HepG2 (cell line): ENCODE data around the gene HNRNPF. TPM values are rescaled to one million over a fixed set of nuclear protein-coding genes. Genes with fewer than 3 reads are reported as not detected.
A peak's percentile ranks its signal among the peaks of the same experiment; 100 is the strongest.

Source experiments
- ATF5 ChIP-seq: sonication (generic); formaldehyde crosslinking; IDR thresholded peaks from 2 replicates; pipeline ENCODE4 v1.4.0; 2020; ENCODE audit warnings: mild to moderate bottlenecking, low read depth, missing genetic modification reagents
- BRD4 ChIP-seq: sonication (generic); formaldehyde crosslinking; IDR thresholded peaks from 2 replicates; pipeline ENCODE4 v1.4.0; 2020; ENCODE audit warnings: missing genetic modification reagents
- CTCF ChIP-seq: sonication (generic); formaldehyde crosslinking; IDR thresholded peaks from 2 replicates; pipeline ENCODE4 v1.5.0; 2020; ENCODE audit warnings: mild to moderate bottlenecking, missing genetic modification reagents, moderate library complexity
- ELF3 ChIP-seq: IDR thresholded peaks from 2 replicates; pipeline ENCODE4 v1.6.1; 2016; ENCODE audit warnings: missing genetic modification reagents, missing compliant biosample characterization
- ERF ChIP-seq: IDR thresholded peaks from 2 replicates; pipeline ENCODE4 v1.6.1; 2018; ENCODE audit warnings: missing biosample characterization, missing genetic modification reagents
- GABPB1 ChIP-seq: IDR thresholded peaks from 2 replicates; pipeline ENCODE4 v1.6.1; 2016; ENCODE audit warnings: mild to moderate bottlenecking, missing genetic modification reagents, moderate library complexity, missing compliant biosample characterization
- HMG20A ChIP-seq: IDR thresholded peaks from 2 replicates; pipeline ENCODE4 v1.6.1; 2016; ENCODE audit warnings: borderline replicate concordance
- HNRNPLL ChIP-seq: fragments of 200-400 bp; formaldehyde crosslinking; IDR thresholded peaks from 2 replicates; pipeline ENCODE4 v1.6.1; 2017; ENCODE audit warnings: mild to moderate bottlenecking, low read depth, low read length; ENCODE audit not compliant: poor library complexity, severe bottlenecking
- HOXD1 ChIP-seq: sonication (generic); formaldehyde crosslinking; IDR thresholded peaks from 2 replicates; pipeline ENCODE4 v1.5.0; 2020; ENCODE audit warnings: missing genetic modification reagents
- JUND ChIP-seq: sonication (generic); formaldehyde crosslinking; IDR thresholded peaks from 2 replicates; pipeline ENCODE4 v1.8.0; 2022; ENCODE audit warnings: mild to moderate bottlenecking, missing genetic modification reagents
- KAT8 ChIP-seq: IDR thresholded peaks from 2 replicates; pipeline ENCODE4 v1.6.1; 2016; ENCODE audit warnings: missing genetic modification reagents, missing compliant biosample characterization
- MXD4 ChIP-seq: IDR thresholded peaks from 2 replicates; pipeline ENCODE4 v1.6.1; 2016; ENCODE audit warnings: mild to moderate bottlenecking, missing biosample characterization, missing genetic modification reagents
- NFIB ChIP-seq: sonication (generic); formaldehyde crosslinking; IDR thresholded peaks from 2 replicates; pipeline ENCODE4 v1.9.0; 2021; ENCODE audit warnings: missing genetic modification reagents, mild to moderate bottlenecking, borderline replicate concordance
- NFIC ChIP-seq: IDR thresholded peaks from 2 replicates; pipeline ENCODE4 v1.6.1; 2012; ENCODE audit warnings: mild to moderate bottlenecking, low read length, inconsistent platforms
- SIN3A ChIP-seq: IDR thresholded peaks from 2 replicates; pipeline ENCODE4 v1.6.1; 2011; ENCODE audit warnings: low read depth, mild to moderate bottlenecking, control low read depth, low read length, borderline replicate concordance
- SIX1 ChIP-seq: sonication (generic); formaldehyde crosslinking; IDR thresholded peaks from 2 replicates; pipeline ENCODE4 v1.4.0; 2020; ENCODE audit warnings: missing genetic modification reagents, borderline replicate concordance
- SMARCC2 ChIP-seq: fragments of 450-650 bp; IDR thresholded peaks from 2 replicates; pipeline ENCODE4 v1.6.1; 2017; ENCODE audit warnings: antibody characterized with exemption, mild to moderate bottlenecking
- SMC3 ChIP-seq: IDR thresholded peaks from 2 replicates; pipeline ENCODE4 v1.6.1; 2011; ENCODE audit warnings: low read length, improper control_type of control experiment
- TFAP4 ChIP-seq: sonication (generic); IDR thresholded peaks from 2 replicates; pipeline ENCODE4 v1.6.1; 2016; ENCODE audit warnings: low read depth, borderline replicate concordance
- TRIM22 ChIP-seq: fragments of 450-650 bp; IDR thresholded peaks from 2 replicates; pipeline ENCODE4 v1.6.1; 2017
- TSC22D2 ChIP-seq: sonication (generic); formaldehyde crosslinking; IDR thresholded peaks from 2 replicates; pipeline ENCODE4 v1.5.1; 2020; ENCODE audit warnings: missing genetic modification reagents, mild to moderate bottlenecking, borderline replicate concordance
- ZFX ChIP-seq: sonication (generic); formaldehyde crosslinking; IDR thresholded peaks from 2 replicates; pipeline ENCODE4 v1.4.0; 2020; ENCODE audit warnings: mild to moderate bottlenecking, low read depth, missing genetic modification reagents, moderate library complexity
- ZKSCAN1 ChIP-seq: fragments of 150-350 bp; IDR thresholded peaks from 2 replicates; pipeline ENCODE4 v1.6.1; 2014; ENCODE audit warnings: low read length
- ZNF331 ChIP-seq: sonication (generic); formaldehyde crosslinking; IDR thresholded peaks from 2 replicates; pipeline ENCODE4 v1.4.0; 2020; ENCODE audit warnings: missing genetic modification reagents
- ZNF382 ChIP-seq: sonication (generic); formaldehyde crosslinking; IDR thresholded peaks from 2 replicates; pipeline ENCODE4 v1.5.0; 2020; ENCODE audit warnings: missing genetic modification reagents, mild to moderate bottlenecking, borderline replicate concordance
- ZNF550 ChIP-seq: sonication (generic); formaldehyde crosslinking; IDR thresholded peaks from 2 replicates; pipeline ENCODE4 v1.4.0; 2020; ENCODE audit warnings: mild to moderate bottlenecking, missing genetic modification reagents, borderline replicate concordance
- ZNF572 ChIP-seq: sonication (generic); formaldehyde crosslinking; IDR thresholded peaks from 2 replicates; pipeline ENCODE4 v1.5.1; 2020; ENCODE audit warnings: mild to moderate bottlenecking, missing genetic modification reagents
- ZNF672 ChIP-seq: sonication (generic); formaldehyde crosslinking; IDR thresholded peaks from 2 replicates; pipeline ENCODE4 v1.8.1; 2022; ENCODE audit warnings: missing genetic modification reagents
- ZSCAN20 ChIP-seq: sonication (generic); formaldehyde crosslinking; IDR thresholded peaks from 2 replicates; pipeline ENCODE4 v1.4.0; 2020; ENCODE audit warnings: missing genetic modification reagents, mild to moderate bottlenecking, borderline replicate concordance
- polyA plus RNA-seq, 8 experiments: library from polyadenylated mRNA; depleted of rRNA in 3 of 8; stranded (reverse) in 7 of 8; unstranded in 1 of 8; fragments of >200 nt; fragmentation: Illumina TruSeq in 4 of 8; extraction: Trizol in 4 of 8; gene quantifications; 2 replicates each; pipeline versions ENCODE4 v1.2.1 to v1.2.3, GENCODE V29; 2011 to 2016; ENCODE audit warnings: low read depth in 4 of 8, missing spikeins in 1 of 8, mixed read lengths in 1 of 8; ENCODE audit not compliant: insufficient read depth in 1 of 8
- total RNA-seq, 5 experiments: library from RNA; depleted of rRNA; stranded (reverse); fragments of >200 nt; fragmentation: Illumina TruSeq; extraction: Trizol; gene quantifications; 2 replicates each; pipeline ENCODE4 v1.2.3, GENCODE V29; 2016; ENCODE audit warnings: low read depth in 1 of 5

The HNRNPF gene
- total and polyA plus RNA-seq, 2 of the 13 experiments (the other 11 are each of a cell fraction or from before 2014, with no cell fraction given): 166 to 308 TPM

GRCh38 chr10:43348511-43349312 is 60.3 kb downstream of the HNRNPF start (continued):
- no peak for TF ChIP-seq ZNF672 (CRISPR knock-in tag)
- no peak for TF ChIP-seq HMG20A (CRISPR knock-in tag)
- TF ChIP-seq GABPB1 (CRISPR knock-in tag): no peak
- TF ChIP-seq ZNF331 (CRISPR knock-in tag): peak; percentile 47; the same call in 1 of the 2 replicates
- TF ChIP-seq ZNF572: no peak
- TF ChIP-seq ELF3: 0 out of 2 replicates have a peak, but pooled peaks have one; percentile 39
- TF ChIP-seq TSC22D2 (CRISPR knock-in tag): no peak
- TF ChIP-seq MXD4 (CRISPR knock-in tag): no peak
- no peak for TF ChIP-seq ZNF382 (CRISPR knock-in tag)
- no peak for TF ChIP-seq BRD4 (CRISPR knock-in tag)
- no peak for TF ChIP-seq SIX1 (CRISPR knock-in tag)
- no peak for TF ChIP-seq ZNF550 (CRISPR knock-in tag)
- no peak for TF ChIP-seq TRIM22
- no peak for TF ChIP-seq KAT8
- TF ChIP-seq ZSCAN20 (CRISPR knock-in tag): no peak
- peak; percentile 94 for TF ChIP-seq CTCF (CRISPR knock-in tag)
- no peak for TF ChIP-seq ZFX
- TF ChIP-seq NFIC: no peak
- peak; percentile 74; the same call in 1 of the 2 replicates for TF ChIP-seq TFAP4
- no peak for TF ChIP-seq NFIB
- TF ChIP-seq SMC3: peak; percentile 87
- no peak for TF ChIP-seq SMARCC2
- 0 out of 2 replicates have a peak, but pooled peaks have one; percentile 28 for TF ChIP-seq ERF (CRISPR knock-in tag)
- no peak for TF ChIP-seq HNRNPLL
- TF ChIP-seq ZKSCAN1: no peak
- TF ChIP-seq ATF5 (CRISPR knock-in tag): no peak
- TF ChIP-seq JUND (CRISPR knock-in tag): no peak
- no peak for TF ChIP-seq HOXD1 (CRISPR knock-in tag)
- TF ChIP-seq SIN3A: no peak
